Testis (tissue), 3 donors: ENCODE data around the gene ERC1. TPM values are rescaled to one million over a fixed set of nuclear protein-coding genes. Genes with fewer than 3 reads are reported as not detected.

ENCODE experiments used
- DNase-seq: peaks from one replicate; pipeline ENCODE4 v3.0.0-alpha.2; 2019
- H3K27ac ChIP-seq, 2 donors: fragments of 200-600 bp; sonication (generic); one replicate each; pipeline ENCODE4 v1.5.1; 2019
- H3K27me3 ChIP-seq: fragments of 200-600 bp; sonication (generic); one replicate; pipeline ENCODE4 v1.5.1; 2019
- H3K36me3 ChIP-seq: fragments of 200-600 bp; sonication (generic); one replicate; pipeline ENCODE4 v1.5.1; 2017; ENCODE audit warnings: low read depth; ENCODE audit errors: missing control alignments
- H3K4me1 ChIP-seq: fragments of 200-600 bp; sonication (generic); one replicate; pipeline ENCODE4 v1.5.1; 2019
- H3K4me3 ChIP-seq, 2 donors: fragments of 200-600 bp; sonication (generic); one replicate each; pipeline ENCODE4 v1.5.1; 2017 to 2019
- H3K9me3 ChIP-seq: fragments of 200-600 bp; sonication (generic); one replicate; pipeline ENCODE4 v1.5.1; 2017
- CTCF ChIP-seq, 3 experiments: fragments of 450-650 bp in 2 of 3; fragments of 200-600 bp in 1 of 3; sonication (generic) in 1 of 3; IDR thresholded peaks; one replicate each; pipeline ENCODE4 v1.5.1; 2016 to 2019; ENCODE audit warnings: antibody characterized with exemption in 3 of 3, mild to moderate bottlenecking in 2 of 3, moderate library complexity in 1 of 3
- POLR2A ChIP-seq: fragments of 450-650 bp; IDR thresholded peaks from one replicate; pipeline ENCODE4 v1.6.1; 2017; ENCODE audit warnings: antibody characterized with exemption, mild to moderate bottlenecking, moderate library complexity
- WGBS, 2 donors: methylation state at CpG; one replicate each; pipeline ENCODE4 v1.1.5; 2018; 5-methylcytosine and 5-hydroxymethylcytosine counted together
- intact Hi-C: fragments of 100-400 bp; cut with DNase I; formaldehyde crosslinking; loops from one replicate; pipeline ENCODE4 v1.15.1; 2023; ENCODE audit warnings: low total_unique reads
- polyA plus RNA-seq: library from polyadenylated mRNA; stranded (reverse); fragments of 350-450 nt; fragmentation: Illumina TruSeq; extraction: RNeasy Lipid Tissue Mini Kit (QIAGEN cat#74804); gene quantifications from one replicate; pipeline ENCODE4 v1.2.3, GENCODE V29; 2014; ENCODE audit warnings: low read depth, low replicate concordance; ENCODE audit not compliant: insufficient read depth
- total RNA-seq, 2 donors: library from RNA; depleted of rRNA; stranded (reverse); fragments of >200 nt; gene quantifications; one replicate each; pipeline ENCODE4 v1.2.3, GENCODE V29; 2016

ERC1 gene
- total and polyA plus RNA-seq, 3 donors from 2014 or later: 25.8 to 109 (median 106) TPM

GRCh38 chr12:1375323-1375722, 384.3 kb downstream of the ERC1 start:
- intact Hi-C loops: no loop called here
- H3K4me1 ChIP-seq: no peaks in the 10 kb centered on the region
- WGBS, 2 donors: 96 to 99% methylated on average over 6 of the region's 6 CpGs
- H3K27me3 ChIP-seq: no peaks in the 10 kb centered on the region
- DNase-seq: no peak
- H3K27ac ChIP-seq: no peak overlapping the region
- H3K36me3 ChIP-seq: no peaks in the 10 kb centered on the region
- no peak overlapping the region for H3K4me3 ChIP-seq
- H3K9me3 ChIP-seq: no peaks in the 10 kb centered on the region
- no peak for TF ChIP-seq CTCF (IDR thresholded peaks at IDR 0.05)
- no peak for TF ChIP-seq POLR2A

- H3K27ac ChIP-seq: no peak overlapping the region
- intact Hi-C loops: no loop called here
- DNase-seq: no peak
- H3K4me3 ChIP-seq: no peak overlapping the region
- H3K36me3 ChIP-seq: no peaks in the 10 kb centered on the region
- H3K4me1 ChIP-seq: no peaks in the 10 kb centered on the region
- 98% methylated on average over 5 of the region's 5 CpGs for WGBS, 2 donors
- no peaks in the 10 kb centered on the region for H3K9me3 ChIP-seq
- TF ChIP-seq POLR2A: no peak
- no peak for TF ChIP-seq CTCF (IDR thresholded peaks at IDR 0.05)
- no peaks in the 10 kb centered on the region for H3K27me3 ChIP-seq
Measured at GRCh38 chr12:1377117-1377516, 386.1 kb downstream of the ERC1 start.

GRCh38 chr12:1377681-1378080, 386.7 kb downstream of the ERC1 start:
- intact Hi-C loops: no loop called here
- H3K9me3 ChIP-seq: no peaks in the 10 kb centered on the region
- no peak for DNase-seq
- H3K4me1 ChIP-seq: no peaks in the 10 kb centered on the region
- H3K4me3 ChIP-seq: no peak overlapping the region
- no peaks in the 10 kb centered on the region for H3K27me3 ChIP-seq
- H3K36me3 ChIP-seq: no peaks in the 10 kb centered on the region
- TF ChIP-seq CTCF (IDR thresholded peaks at IDR 0.05): no peak
- TF ChIP-seq POLR2A: no peak
- WGBS, 2 donors: 77 to 89% methylated on average over 3 of the region's 3 CpGs
- H3K27ac ChIP-seq: no peak overlapping the region

DNA sequence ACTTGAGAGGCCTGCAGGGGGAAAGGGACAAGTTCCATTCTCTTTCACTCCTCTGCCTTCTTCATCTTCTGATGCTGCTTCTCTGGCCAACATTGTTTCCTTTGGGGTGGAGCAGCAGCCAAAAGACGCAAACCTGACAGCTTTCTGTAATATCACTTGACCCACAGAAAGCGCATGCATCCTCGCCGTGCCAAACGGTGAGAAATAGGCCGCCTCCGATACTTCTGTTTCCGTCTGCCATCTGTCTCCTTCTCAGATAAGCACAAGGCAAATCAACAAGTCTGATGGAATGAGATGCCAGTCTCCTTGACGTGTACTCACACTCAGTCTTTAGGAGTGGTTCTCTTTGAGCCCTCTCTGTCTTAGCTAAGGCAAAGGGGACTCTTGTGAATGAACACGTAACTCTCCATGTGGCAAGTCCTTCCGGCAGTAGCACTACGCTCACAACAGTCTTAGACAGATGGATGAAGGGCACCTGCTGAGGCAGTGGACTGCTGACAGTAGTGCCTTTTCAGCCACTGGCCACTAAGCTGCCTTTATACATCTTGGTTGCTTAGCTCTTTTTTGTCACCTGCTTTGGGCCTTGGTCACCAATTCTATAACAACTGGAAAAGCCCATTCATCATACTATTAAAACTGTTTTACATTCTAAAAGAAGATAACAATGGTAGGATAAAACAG, 389.3 kb downstream of the ERC1 start:
- WGBS, 2 donors: 82 to 90% methylated on average over 12 of the region's 12 CpGs
- H3K27me3 ChIP-seq: no peaks in the 10 kb centered on the region

More for the DNA sequence above, 389.3 kb downstream of the ERC1 start:
- intact Hi-C loops: no loop called here
- Histone ChIP-seq H3K36me3 (no peaks in the 10 kb centered on the region), H3K27ac (no peak overlapping the region), H3K4me1 (no peaks in the 10 kb centered on the region), H3K9me3 (no peaks in the 10 kb centered on the region), H3K4me3 (no peak overlapping the region)
- no peak for DNase-seq
- TF ChIP-seq CTCF (IDR thresholded peaks at IDR 0.05) (no peak), POLR2A (no peak)
